Activated CD4-positive, alpha-beta T cell treated with anti-CD3 and anti-CD28 coated beads for 4 hours (primary cell): Measurements from ENCODE around the gene SLC25A48.

Source experiments
- DNase-seq, 2 donors: peaks; one replicate each; pipeline ENCODE4 v3.0.0-alpha.2; 2020

Gene SLC25A48

DNA sequence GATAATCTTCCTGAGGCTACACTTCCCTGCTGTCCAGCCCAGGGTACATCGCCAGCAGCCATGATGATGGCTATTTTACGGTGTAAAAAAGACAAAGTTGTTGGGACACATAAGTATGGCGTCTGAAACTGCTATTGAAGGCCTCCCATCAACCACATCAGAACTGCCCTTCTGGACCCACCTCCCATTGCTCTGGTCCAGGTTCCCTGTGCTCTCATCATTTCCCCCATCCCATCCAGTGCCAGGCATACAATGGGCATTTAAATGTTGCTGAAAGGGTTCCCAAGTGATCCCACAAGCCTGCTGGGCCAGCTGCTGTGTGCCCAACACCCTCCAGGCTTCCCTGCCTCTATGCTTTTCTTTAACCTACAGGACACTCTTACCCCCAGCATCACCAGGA, 50.6 kb downstream of the SLC25A48 start:
- no peak for DNase-seq

DNA sequence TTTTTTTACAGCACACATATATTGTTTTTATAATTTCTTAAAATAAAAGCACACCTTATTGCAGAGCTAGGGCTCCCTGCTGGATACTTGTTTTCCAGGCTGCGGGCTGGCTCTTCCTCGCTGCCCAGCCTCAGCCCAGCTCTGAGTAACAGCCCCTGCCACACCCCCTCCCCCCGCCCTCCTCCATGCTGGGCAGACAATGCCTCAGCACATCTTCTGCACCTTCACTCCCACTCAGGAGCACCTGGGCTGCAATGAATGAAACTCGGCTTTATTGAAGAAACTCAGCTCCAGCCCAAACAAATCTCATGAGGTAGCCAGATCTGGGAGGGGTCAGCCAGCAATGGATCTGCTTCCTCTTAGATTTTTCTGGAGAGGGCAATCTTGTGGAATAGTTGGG, 51.7 kb downstream of the SLC25A48 start:
- no peak for DNase-seq

DNA sequence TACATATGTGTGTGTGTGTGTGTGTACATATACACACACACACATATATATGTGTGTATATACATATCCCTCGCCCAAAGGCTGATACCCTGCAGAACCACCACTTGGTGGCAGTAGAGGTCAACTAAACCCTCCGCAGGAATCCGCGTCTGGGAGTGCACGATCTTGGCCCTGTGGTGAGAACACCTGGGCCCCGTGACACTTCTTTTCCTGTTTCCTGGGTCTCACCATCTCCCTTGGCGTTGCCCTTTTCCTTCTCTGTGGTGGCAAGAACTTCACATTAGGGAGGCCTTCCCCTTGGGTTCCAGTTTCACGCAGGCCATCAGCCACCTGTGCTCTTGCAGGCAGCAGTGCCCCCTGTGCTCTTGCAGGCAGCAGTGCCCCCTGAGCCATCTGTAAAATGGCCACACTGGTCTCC, 53.0 kb downstream of the SLC25A48 start:
- peak; percentile 38 to 56 for DNase-seq

DNA sequence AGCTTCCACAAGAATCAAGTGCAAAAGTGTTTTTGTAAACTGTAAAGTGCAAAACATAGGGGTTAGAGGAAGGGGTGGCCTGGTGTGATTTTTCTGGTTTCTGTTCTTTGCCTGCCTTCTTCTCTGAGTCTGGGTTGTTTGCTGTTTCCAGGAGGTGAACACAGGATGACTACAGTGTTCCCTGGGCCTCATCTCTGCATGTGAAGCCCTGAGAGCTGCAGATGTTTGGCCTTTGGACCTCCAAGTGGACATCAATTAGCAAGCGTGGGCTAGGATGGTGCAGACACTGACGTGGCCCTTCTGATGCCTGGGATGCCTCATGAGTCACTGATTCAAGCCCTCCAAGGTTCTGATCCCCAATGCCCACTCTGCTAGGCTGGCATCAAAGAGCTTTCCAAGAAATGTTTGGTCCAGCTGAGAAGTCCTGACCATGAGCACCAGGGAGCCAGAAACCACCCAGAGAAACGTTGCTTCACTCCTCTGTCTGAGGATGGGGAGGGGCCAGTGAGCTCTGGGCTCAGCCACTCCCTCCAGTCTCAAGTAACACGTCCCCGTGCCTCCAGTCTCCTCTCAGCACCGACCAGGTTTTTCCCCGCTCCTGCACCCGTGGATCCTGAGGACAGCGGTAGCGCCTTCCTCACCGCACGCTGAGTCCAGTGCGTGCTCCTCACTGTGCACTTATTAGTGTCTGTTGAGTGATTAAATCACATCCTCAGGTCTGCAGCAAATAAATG, 53.6 kb downstream of the SLC25A48 start:
- DNase-seq, result no peak

DNA sequence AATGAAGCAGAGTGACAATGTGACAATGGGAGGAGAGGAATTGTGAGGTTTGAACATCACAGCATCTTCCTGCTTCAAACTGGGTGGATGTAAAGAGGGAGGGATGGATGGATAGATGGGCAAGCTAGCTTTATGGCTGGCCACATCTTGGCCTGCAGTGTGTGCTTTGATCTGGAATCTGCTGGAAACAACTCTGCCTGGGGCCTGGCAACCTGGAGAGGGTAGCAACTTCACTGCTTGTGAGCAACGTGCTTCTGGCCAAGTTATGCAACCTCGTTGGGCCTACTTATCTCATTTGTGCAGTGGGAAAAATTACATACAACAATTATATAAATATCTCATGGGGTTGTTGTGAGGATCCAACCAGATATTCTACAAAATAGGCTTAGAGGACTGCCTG, 55.8 kb downstream of the SLC25A48 start:
- no peak for DNase-seq

DNA sequence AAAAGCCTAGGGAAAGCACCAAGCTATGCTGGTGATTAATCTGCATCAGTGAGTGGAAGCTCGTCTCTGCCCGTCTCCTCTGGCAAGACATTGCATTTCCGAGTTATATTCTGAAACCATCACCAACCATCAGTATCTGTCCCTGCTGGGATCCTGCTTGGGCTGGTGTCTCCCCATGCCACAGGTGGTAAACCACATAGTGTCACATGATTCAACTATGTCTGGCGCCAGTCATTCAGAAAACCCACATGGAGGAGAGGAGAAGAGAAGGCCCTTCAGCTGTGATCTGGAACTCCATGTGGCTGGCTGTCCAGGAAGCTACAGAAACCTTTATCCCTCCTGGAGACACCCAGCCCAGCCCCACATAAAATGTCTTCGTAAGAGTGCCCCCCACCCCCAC, 56.4 kb downstream of the SLC25A48 start:
- no peak for DNase-seq

DNA sequence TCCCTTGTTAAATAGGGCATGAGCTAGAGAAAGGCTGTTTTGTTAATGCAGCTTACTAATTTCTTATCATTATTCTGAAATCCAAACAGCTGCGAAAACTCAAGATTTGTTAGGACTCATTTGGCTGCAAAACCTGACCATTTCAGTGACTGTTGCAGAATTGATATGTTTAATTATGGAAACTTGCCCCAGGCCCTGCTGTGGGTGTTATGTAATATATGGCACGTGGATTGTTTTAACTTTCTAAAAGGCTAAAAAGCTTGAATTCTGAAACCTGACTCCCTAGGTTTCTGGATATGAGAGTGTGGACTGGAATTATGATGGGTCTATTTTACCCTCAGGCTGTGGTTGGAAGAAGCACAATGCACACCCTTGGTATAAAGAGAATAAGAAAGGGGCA, 56.8 kb downstream of the SLC25A48 start:
- no peak for DNase-seq

DNA sequence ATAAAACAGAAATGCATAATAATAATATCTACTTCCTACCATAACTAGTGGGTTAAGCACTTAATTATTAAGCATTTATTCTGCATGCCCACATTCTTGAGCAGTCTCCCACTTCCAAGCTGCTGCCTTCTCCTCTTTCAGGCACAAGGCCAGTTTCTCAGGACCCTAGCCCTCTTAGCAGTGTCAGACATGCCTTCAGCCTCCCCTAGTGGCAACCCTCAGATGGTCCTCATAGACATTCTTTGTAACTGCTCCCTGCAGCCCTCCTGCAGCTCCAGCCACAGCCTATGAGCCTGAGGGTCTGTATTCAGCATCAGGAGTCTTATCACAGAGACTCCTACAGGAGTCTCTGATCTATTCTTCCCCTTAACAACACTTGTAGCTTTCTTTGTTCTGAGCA, 57.3 kb downstream of the SLC25A48 start:
- no peak for DNase-seq

DNA sequence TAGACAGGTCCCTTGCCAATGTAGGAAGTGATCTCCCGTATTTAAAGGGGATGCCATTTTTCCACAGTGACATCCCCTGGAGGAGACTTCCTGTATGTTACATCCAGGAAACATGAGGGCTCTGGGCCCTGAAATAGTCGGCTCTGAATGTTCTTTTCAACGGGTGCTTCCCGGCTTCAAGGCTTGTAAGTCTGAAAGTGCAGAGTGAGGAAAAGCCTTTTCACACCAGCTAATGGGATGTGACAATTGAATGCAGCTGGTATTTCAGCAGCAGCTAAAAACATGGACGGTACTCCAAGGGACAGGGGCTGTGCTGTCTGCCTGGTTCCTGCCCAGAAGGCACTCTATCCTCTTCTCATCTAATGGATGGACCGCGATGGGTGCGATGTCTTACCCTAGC, 59.8 kb downstream of the SLC25A48 start:
- DNase-seq, result no peak

DNA sequence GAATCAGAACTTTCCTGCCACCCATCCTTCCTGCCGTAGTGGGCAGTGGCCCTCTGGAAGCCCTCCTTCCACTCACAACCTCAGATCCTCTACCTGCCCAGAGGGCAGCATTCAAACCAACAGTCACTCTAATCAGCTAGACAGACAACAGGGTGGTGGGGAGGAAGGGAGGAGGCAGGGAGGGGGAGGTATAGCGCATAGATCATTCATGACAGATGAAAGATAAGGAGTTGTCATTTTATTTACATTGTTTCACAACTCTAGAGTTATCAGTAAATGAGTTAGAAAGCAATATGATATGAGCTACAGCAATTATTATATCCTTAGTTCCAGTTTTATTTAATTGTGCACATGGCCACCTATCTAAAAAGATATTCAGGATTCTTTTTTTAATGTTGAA, 60.3 kb downstream of the SLC25A48 start:
- no peak for DNase-seq

DNA sequence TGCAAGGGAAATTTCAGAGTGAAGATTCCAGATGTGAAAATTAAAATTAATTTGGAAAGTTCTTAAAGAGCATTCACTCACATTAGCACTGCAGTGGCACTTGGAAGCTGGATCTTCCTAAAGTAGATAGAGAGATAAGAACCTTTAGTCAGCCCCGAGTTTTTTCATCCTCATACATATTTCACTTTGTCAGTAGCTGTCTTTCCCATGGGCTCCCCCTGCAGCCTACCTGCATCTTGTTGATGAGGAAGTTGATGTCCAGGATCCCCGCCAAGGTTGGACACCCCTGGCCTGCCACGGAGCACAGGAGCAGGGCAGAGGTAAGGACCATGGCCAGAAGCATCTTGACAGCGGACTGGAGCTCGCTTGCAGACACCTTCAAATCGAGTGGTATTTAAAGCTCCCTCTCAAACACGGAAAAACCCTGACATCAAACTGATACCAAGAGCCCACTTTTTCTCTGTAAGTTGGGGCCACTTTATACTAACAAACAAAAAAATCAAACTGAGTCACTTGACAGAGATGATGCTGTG, 61.1 kb downstream of the SLC25A48 start, which contains the start of gene IL9:
IL9 (minus strand) TSS at position 368 of the 533 bp plus-strand sequence; CDS start at position 343, 25 bp downstream.
- DNase-seq, result no peak

DNA sequence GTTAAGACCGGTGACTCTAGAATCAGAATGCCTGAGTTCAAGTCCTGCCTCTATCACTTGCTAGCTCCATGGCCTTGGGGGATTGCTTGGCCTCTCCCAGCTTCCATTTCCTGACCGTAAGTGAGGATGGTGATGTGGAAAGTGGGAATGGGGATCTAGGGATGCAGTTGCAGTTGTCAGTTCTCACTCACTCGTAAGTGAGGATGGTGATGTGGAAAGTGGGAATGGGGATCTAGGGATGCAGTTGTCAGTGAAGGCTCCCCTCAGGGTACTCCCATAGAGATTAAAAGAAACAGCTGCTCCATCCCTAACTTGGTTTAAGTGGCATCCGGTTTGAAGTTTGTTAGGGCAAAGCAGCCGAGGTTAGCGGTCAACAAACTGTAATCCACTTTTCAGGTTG, 64.2 kb downstream of the SLC25A48 start:
- DNase-seq, result no peak

DNA sequence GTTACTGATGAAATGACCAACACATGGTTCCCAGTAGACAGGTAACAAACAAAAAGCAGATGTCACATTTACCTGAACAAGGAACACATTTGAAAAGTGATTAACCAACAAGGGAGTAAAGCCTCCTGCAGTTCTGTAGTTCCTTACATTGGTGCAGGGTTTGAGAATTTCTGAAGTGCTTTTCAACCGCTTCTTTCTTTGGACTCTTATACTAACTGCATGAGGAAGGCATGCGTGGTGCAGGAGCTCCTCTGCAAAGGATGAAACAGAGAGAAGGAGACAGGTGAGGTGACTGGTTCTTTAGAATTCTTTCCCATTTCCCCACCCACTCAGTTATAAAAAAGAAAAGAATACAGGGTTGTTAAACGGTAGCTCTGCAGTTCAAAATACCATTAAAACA, 65.8 kb downstream of the SLC25A48 start:
- no peak for DNase-seq

DNA sequence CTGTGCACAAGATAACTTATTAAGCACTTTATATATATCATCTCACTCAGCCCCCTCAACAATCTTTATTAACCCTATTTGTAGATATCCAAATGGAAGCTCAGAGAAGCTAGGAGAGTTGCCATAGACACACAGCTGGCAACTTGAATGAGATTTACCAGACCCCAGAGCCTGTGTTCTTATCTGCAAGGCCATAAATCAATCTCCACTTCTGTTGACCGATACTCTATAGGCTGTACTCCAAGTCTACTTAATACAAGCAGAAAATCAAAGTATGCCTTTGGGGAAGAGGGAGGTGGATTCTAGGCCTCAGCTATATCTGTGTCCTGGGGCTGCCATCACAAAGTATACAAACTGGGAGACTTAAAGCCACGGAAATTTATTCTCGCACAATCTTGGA, 67.2 kb downstream of the SLC25A48 start:
- DNase-seq, result no peak

DNA sequence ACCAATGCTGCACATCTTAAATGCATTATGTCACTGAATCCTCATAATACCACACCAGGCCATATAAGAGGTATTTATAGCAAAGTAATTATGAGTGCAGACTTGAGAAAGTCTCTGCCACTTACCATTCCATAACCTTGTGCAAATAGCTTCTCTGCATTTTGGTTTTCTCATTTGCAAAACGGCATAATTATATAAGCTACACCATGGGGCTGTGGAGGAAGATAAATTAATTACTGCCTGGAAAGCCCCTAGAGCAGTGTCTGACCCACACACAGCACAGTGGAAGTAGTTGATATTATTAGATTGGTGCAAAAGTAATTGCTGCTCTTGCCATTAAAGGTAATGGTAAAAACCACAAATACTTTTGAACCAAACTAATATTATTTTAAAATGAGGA, 70.7 kb downstream of the SLC25A48 start:
- no peak for DNase-seq

DNA sequence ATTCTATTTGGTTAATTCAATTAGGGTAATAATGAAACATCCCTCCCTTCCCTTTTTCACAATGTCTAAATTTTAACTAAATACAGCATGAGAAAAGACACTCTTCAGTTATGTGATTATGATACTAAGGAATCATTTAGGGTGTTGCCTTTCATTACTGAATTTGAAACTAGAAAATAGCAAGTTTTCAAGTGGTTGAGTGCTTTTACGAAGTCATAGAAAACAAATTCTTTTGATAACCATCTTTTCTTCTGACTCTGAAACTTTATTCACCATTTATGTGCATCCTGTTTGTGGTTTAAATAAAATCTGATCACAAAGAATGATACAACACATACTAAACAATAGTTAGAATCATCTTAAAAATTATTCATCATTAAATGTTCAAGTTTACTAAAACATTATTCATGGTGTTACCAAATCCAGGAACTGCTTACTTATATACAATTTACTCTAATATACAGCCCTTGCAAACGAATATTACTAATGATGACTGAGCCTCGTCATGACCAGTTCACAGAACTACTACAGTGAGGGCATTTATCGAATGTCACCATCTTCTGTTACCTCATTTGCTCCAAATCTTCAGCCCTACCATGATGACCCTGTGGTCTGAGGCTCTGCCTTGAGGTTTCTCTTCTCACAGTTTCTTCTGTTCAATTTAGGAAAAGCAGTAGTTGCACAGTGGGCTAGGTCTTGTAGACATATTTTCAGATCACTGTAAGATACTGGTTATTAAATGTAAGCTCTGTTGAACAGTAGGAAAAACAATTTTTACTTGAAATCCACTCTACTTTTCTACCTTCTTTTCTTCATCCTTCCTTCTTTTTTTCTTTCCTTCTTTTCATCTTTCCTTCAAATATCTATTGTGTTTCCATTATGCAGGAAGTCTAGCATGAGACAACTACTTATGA, 79.5 kb downstream of the SLC25A48 start:
- DNase-seq, result no peak

DNA sequence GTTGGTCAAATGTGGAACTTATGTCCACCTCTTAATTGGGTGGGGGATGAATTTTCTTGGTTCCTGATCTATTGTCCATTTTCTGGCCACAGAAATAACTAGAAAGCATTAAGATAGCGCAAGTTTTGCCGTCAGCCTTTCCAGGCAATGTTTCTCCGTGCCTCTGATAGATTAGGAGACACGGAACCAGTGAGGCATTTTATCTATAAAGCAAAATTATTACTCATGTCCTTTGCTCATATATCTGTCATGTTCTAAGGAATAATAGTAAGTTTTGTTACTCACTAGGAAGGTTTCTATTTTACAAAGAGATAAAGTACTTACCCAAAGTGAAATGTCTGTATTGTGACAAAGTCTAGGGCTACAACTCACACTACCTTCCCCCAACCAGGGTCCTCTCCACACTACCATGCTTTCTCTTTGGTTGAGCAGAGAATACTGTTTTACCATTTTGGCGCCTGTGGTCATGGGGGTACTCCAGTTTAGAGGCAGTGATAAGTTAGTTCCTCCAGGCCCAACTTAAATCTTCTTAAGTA, 81.1 kb downstream of the SLC25A48 start:
- DNase-seq, result no peak

DNA sequence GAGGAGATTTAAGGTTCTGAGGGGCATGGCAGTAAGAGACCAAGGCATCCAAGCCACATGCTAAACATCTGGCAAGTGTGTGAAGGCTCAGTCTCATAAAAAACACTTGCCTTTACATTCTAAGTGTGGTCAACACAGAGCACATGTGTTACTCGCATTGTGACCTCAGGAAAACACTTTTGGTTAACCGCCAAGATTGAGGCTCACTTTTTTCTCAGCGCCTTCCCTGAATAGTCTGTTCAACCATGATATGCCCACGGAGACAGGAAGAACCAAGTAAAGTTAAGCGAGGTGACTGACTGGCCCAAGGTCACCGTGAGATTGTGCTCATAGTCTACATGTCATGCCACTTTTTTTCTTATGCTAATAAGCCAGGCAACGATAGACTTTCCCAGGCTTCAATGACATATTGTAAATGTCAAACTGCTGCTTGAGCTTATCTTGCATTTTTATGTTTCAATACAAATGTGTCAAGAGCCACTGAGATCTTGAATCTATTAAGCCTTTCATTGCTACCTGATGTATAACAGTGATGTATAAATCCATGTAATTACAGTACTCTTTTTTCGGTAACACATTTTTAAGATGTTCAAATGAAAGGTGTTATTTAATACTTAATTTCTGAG, 82.3 kb downstream of the SLC25A48 start:
- no peak for DNase-seq

DNA sequence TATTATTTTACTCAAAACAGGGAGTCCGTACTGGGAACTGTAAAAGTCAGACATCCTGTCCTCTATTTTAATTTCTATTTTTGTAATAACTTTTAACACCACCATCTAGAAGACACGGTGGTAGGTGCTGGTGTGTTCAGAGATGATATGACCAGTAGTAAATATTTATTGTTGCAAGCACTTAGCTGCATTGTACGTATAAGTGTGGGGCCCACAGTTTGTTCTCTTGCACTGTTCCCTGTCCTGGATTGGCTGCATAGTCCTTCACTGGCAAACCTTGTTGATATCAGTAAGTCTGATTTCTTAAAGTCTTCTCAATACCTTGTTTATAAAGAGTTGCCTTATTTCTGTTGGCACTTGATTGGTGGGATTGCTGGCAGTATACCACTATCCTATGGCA, 85.7 kb downstream of the SLC25A48 start:
- DNase-seq, result no peak

DNA sequence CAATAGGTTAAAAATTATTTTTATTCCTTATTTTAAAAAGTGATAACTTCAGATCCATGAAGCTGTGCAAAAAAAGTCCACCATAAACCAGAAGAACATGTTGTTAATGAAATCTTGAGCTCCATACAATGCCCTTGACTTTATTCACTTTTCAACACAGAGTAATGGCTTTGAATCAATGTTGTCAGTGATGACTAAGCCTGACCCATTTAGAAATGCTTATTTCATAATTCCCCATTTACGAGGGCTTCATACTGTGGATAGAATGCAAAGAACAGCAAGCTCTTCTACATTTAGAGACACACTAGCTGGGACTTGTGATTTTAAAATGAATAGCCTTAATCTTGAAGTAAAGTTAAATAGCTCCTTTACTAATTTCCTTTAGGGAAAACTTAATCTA, 86.9 kb downstream of the SLC25A48 start:
- DNase-seq, result no peak

DNA sequence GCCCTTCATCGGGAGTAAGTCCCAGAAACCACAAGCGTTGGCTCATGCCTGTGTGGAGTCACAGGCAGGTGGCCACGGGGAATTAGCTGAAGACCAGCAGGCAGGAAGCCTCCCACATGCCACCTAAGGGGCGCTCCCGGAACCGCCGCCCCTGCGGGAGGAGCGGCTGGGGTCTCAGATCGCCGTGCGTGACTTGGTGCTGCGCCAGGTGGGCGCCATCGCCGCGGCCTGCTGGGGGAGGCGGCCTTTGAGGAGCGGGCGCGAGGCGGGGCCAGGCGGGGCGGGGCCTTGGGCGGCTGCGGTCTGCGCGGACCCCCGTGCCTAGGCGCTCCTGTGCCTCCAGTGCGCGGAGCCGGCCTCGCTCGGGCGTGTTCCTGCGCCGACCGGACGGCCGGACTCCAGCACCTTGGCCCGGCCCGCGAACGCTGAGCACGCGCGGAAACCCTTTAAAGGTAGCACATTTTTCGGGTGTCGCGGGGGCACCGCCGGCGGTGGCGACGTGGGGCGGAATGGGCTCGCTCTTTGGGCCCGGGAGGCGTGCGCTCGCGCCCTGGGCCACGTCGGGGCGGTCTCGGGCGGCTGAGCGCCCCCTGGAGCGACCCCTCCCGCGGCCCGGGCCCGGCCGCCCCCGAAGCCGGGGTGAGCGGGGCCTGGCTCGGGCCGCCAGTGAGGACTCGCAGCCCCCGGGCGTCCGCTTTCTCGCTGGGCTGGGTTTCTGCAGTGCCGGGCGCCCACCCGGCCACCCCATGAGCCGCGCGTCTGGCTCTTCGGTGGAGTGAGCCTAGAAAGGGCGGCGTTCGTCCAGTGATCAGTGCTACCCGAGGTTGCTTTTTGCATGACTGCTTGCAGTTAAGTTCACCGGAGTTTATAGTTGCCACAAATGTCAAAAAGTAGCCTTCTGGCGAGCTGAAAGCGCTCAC, 95.8 kb downstream of the SLC25A48 start:
- DNase-seq, result no peak

DNA sequence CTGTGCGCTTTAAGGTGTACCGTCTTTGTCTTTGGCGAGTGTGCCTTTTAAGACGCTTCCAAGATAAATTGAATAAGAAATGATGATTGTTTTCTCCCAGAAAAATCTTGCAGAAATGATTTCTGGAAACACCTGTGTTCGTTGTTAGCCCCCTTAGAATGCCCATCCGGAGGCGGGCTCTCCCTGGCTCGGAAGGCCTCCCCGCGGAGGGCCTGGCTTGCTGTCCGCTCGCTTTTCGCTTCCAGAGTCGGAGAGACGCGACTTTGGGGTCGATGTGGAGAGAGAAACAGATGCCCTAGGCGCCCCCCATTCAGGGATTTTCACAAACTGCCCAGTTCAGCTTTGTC, 96.5 kb downstream of the SLC25A48 start:
- DNase-seq, result no peak
